ENCODE results near the gene CCDC88B.

The CCDC88B gene, protein sequence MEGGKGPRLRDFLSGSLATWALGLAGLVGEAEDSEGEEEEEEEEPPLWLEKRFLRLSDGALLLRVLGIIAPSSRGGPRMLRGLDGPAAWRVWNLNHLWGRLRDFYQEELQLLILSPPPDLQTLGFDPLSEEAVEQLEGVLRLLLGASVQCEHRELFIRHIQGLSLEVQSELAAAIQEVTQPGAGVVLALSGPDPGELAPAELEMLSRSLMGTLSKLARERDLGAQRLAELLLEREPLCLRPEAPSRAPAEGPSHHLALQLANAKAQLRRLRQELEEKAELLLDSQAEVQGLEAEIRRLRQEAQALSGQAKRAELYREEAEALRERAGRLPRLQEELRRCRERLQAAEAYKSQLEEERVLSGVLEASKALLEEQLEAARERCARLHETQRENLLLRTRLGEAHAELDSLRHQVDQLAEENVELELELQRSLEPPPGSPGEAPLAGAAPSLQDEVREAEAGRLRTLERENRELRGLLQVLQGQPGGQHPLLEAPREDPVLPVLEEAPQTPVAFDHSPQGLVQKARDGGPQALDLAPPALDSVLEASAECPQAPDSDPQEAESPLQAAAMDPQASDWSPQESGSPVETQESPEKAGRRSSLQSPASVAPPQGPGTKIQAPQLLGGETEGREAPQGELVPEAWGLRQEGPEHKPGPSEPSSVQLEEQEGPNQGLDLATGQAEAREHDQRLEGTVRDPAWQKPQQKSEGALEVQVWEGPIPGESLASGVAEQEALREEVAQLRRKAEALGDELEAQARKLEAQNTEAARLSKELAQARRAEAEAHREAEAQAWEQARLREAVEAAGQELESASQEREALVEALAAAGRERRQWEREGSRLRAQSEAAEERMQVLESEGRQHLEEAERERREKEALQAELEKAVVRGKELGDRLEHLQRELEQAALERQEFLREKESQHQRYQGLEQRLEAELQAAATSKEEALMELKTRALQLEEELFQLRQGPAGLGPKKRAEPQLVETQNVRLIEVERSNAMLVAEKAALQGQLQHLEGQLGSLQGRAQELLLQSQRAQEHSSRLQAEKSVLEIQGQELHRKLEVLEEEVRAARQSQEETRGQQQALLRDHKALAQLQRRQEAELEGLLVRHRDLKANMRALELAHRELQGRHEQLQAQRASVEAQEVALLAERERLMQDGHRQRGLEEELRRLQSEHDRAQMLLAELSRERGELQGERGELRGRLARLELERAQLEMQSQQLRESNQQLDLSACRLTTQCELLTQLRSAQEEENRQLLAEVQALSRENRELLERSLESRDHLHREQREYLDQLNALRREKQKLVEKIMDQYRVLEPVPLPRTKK (N-terminal part only)

DNA sequence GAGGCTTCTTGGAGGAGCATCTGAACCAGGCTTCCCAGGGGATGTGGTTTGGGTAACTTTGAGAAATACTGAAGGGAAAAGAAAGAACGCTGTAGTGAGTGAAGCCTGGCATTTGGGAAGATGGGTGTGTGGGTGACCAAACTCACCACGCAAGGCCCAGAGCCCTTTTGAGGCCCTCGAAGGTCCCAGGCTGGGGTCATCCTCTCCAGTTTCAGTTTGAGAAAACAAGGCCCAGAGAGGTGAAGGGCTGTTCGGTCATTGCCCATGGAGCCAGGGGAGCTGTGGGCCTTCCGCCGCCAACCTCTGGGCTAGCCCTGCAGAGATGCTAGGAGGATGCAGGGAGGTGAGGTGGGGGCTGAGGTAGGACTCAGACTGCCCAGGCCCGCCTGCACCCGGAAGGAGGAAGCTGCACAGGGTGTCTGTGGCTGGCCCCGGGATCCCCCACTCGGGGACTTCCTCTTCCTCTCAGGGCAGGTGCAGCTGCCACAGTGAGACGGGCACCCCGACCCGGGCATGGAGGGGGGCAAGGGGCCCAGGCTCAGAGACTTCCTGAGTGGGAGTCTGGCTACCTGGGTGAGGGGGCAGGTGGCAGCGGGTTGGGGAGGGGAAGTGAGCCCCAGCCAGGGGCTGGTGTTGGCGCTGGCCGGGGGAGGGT is at the start of gene CCDC88B:
TSS of gene CCDC88B (plus strand) at position 451 of the 655 bp plus-strand sequence. CDS start at position 514, 63 bp downstream.
- H3K27ac ChIP-seq = no peak within 1 kb of the TSS
- TF ChIP-seq, protein P1, sequence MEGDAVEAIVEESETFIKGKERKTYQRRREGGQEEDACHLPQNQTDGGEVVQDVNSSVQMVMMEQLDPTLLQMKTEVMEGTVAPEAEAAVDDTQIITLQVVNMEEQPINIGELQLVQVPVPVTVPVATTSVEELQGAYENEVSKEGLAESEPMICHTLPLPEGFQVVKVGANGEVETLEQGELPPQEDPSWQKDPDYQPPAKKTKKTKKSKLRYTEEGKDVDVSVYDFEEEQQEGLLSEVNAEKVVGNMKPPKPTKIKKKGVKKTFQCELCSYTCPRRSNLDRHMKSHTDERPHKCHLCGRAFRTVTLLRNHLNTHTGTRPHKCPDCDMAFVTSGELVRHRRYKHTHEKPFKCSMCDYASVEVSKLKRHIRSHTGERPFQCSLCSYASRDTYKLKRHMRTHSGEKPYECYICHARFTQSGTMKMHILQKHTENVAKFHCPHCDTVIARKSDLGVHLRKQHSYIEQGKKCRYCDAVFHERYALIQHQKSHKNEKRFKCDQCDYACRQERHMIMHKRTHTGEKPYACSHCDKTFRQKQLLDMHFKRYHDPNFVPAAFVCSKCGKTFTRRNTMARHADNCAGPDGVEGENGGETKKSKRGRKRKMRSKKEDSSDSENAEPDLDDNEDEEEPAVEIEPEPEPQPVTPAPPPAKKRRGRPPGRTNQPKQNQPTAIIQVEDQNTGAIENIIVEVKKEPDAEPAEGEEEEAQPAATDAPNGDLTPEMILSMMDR (IDR thresholded peaks at IDR 0.05) = no peak
- TF ChIP-seq ZFX (IDR thresholded peaks at IDR 0.05; ENCODE audit: borderline replicate concordance) = no peak

DNA sequence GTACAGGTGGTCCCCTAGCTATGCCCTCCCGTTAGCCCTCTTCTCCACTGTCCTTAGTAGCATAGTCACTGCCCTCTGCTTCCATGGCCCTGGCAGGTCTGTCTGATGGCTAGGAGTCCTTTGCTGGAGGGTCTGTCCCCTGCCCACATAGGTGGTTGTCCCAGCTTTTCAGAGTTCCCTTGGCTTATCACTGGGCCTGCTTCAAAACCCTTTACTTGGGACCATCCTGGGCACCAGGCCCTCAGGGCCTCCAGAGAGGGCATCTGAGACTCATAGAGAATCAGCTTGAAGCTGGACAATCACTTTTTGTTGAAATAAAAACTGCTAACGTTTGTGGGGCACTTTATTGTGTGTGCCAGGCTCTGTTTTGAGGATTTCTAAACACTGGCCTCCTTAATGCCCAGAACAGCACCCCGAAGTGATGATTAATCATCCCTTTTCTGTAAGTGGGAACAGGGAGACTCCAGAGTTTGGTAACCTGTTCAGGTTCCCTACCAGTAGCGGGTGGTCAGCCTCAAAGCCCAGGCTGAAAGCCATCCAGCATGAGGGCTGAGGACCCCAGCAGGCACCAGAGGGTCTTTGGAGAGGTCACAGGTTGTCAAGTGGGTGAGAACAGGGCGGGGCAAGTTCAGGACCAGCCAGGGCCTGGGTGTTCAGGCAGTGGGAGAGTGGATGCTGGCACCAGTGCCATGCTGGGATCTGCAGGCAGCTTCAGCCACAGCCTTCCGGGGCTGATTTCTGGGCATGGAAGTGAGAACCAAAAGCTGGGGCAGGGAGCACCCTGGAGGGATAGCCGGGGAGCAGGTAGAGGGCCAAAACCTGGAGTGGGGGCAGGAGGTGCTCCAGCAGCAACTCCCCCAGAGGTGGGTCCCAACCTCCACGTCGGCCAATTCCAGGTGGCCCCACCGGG is 49.4 kb upstream of the CCDC88B start:
- TF ChIP-seq, protein P1 (IDR thresholded peaks at IDR 0.05) = no peak
- TF ChIP-seq ZFX (IDR thresholded peaks at IDR 0.05; ENCODE audit: borderline replicate concordance) = no peak
- no peak overlapping the region for H3K27ac ChIP-seq

DNA sequence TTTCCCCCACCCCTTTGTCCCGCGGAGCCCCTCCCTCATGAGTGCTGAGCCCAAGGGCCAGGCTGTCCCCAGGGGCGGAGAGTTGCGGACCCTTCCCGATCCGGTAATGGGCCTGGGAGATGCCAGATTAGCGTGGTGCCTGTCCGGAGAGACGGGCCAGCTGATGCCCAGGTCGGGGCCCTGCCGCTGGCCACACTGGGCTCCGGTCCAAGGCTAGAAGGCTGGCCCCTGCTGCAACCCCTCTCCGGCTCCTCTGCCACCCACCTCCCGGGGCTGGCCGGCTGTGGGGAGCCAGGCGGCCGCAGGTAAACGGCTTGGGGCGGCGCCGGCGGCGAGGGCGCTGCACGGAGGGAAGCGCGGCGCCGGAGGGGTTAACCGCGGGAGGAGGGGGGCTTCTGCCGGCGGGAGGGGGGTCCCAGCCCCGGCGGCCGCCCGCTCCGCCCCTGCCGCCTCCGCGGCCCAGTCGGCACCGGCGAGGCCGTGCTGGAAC is 48.7 kb upstream of the CCDC88B start, which contains the start of gene KCNK4:
TSS of gene KCNK4 (plus strand) at position 41 of the 490 bp plus-strand sequence. CDS start 1,717 bp downstream, outside the sequence.
- H3K27ac ChIP-seq = no peak within 1 kb of the TSS

DNA sequence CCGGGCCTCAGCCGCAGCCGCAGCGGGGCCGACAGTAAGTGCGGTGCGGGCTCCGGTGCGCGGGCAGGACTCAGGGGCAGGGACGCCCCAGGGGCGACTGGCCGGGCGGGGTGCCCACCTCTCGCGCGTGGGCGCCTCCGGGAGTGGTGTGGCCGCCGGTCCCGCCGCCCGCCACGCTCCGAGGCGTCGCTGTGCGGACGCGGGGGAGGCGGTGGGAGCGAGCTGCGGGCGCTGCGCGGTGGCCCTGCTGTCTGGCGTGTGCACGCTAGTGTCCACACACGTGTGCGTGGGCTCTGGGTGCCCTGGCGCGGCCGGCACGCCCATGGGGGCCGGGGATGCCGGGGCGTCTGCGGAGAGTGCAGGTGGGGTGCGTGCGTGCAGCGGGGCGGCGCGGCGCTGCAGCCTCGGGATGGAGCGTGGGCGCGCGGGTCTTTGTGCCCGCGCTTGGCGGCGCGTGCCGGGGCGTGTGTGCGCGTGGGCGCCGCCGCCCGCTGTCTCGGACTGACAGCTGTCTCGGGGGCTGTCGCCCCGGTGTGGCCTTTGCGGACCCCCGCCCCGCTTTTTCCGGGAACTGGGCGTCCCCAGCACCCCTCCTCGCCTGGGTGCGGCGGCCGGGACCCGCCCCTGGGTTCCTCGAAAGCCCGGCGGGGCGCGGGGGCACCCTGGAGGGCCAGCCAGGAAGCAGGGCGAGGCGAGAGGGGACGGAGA is 48.1 kb upstream of the CCDC88B start:
- TF ChIP-seq ZFX (IDR thresholded peaks at IDR 0.05; ENCODE audit: borderline replicate concordance) = no peak
- TF ChIP-seq, protein P1 (IDR thresholded peaks at IDR 0.05) = no peak
- H3K27ac ChIP-seq = no peak overlapping the region

More for the DNA sequence above, 48.7 kb upstream of the CCDC88B start, which contains the start of gene KCNK4:
- TF ChIP-seq ZFX (IDR thresholded peaks at IDR 0.05; ENCODE audit: borderline replicate concordance) = no peak
- TF ChIP-seq, protein P1 (IDR thresholded peaks at IDR 0.05) = no peak

DNA sequence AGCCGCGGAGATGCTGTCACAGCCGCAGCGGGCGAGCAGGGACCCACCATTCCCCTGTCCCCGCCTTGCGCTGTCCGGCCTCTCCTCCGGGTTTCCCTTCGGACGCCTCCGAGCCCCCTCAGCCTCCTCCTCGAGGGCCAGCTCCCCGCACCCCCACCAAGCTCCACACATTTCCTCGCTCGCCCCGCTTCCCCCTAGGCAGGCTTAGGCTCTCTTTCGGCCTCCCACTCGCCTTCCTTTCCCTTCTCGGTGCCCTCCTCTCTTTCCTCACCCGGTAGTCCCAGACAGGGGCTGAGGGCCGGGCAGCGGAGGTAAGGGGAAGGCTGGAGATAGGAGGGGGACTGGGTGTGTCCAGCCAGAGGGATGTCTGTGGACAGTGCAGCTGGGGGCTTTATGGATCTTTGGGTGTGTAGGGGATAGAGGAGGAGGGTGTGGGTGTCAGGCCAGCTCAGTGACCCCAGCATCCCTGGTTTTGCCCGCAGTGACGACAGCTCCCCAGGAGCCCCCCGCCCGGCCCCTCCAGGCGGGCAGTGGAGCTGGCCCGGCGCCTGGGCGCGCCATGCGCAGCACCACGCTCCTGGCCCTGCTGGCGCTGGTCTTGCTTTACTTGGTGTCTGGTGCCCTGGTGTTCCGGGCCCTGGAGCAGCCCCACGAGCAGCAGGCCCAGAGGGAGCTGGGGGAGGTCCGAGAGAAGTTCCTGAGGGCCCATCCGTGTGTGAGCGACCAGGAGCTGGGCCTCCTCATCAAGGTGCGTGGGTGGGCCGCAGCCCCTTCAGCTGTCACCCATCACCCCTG is 47.3 kb upstream of the CCDC88B start:
- no peak overlapping the region for H3K27ac ChIP-seq
- TF ChIP-seq, protein P1 (IDR thresholded peaks at IDR 0.05) = no peak

Data from 22Rv1 (cell line).